ENCODE results near the gene PALMD.

The PALMD gene

GRCh38 chr1:99677416-99677815, 31.5 kb downstream of the PALMD start:
- no peak overlapping the region for H3K27ac ChIP-seq (ENCODE audit: low read length)
- no peaks in the 10 kb centered on the region for H3K36me3 ChIP-seq (ENCODE audit: control insufficient read depth, low read depth, low read length)
- no peaks in the 10 kb centered on the region for H3K4me1 ChIP-seq (ENCODE audit: control insufficient read depth, low read depth, low read length)
- H3K9me3 ChIP-seq (ENCODE audit: control insufficient read depth, low read depth, low read length) = no peaks in the 10 kb centered on the region
- no peak overlapping the region for H3K4me3 ChIP-seq (ENCODE audit: low read length)
- no peaks in the 10 kb centered on the region for H3K27me3 ChIP-seq (ENCODE audit: control insufficient read depth, insufficient read depth, low read length)
- H3K9ac ChIP-seq (ENCODE audit: low read length) = no peak overlapping the region

- no peaks in the 10 kb centered on the region for H3K36me3 ChIP-seq (ENCODE audit: control insufficient read depth, low read depth, low read length)
- no peaks in the 10 kb centered on the region for H3K9me3 ChIP-seq (ENCODE audit: control insufficient read depth, low read depth, low read length)
- H3K9ac ChIP-seq (ENCODE audit: low read length) = no peak overlapping the region
- no peak overlapping the region for H3K4me3 ChIP-seq (ENCODE audit: low read length)
- no peaks in the 10 kb centered on the region for H3K4me1 ChIP-seq (ENCODE audit: control insufficient read depth, low read depth, low read length)
- no peaks in the 10 kb centered on the region for H3K27me3 ChIP-seq (ENCODE audit: control insufficient read depth, insufficient read depth, low read length)
- no peak overlapping the region for H3K27ac ChIP-seq (ENCODE audit: low read length)
These were observed 34.4 kb downstream of the PALMD start for GRCh38 chr1:99680270-99680669.

GRCh38 chr1:99681583-99681982, 35.7 kb downstream of the PALMD start:
- Histone ChIP-seq H3K27ac (ENCODE audit: low read length) (no peak overlapping the region), H3K9me3 (ENCODE audit: control insufficient read depth, low read depth, low read length) (no peaks in the 10 kb centered on the region), H3K36me3 (ENCODE audit: control insufficient read depth, low read depth, low read length) (no peaks in the 10 kb centered on the region), H3K4me3 (ENCODE audit: low read length) (no peak overlapping the region), H3K27me3 (ENCODE audit: control insufficient read depth, insufficient read depth, low read length) (no peaks in the 10 kb centered on the region), H3K4me1 (ENCODE audit: control insufficient read depth, low read depth, low read length) (no peaks in the 10 kb centered on the region), H3K9ac (ENCODE audit: low read length) (no peak overlapping the region)

- H3K27me3 ChIP-seq (ENCODE audit: control insufficient read depth, insufficient read depth, low read length) = no peaks in the 10 kb centered on the region
- H3K36me3 ChIP-seq (ENCODE audit: control insufficient read depth, low read depth, low read length) = no peaks in the 10 kb centered on the region
- no peaks in the 10 kb centered on the region for H3K4me1 ChIP-seq (ENCODE audit: control insufficient read depth, low read depth, low read length)
- no peaks in the 10 kb centered on the region for H3K9me3 ChIP-seq (ENCODE audit: control insufficient read depth, low read depth, low read length)
- no peak overlapping the region for H3K27ac ChIP-seq (ENCODE audit: low read length)
- H3K9ac ChIP-seq (ENCODE audit: low read length) = no peak overlapping the region
- H3K4me3 ChIP-seq (ENCODE audit: low read length) = no peak overlapping the region
These were observed 36.4 kb downstream of the PALMD start for GRCh38 chr1:99682291-99682751.

- Histone ChIP-seq H3K9me3 (ENCODE audit: control insufficient read depth, low read depth, low read length) (no peaks in the 10 kb centered on the region), H3K27ac (ENCODE audit: low read length) (no peak overlapping the region), H3K4me1 (ENCODE audit: control insufficient read depth, low read depth, low read length) (no peaks in the 10 kb centered on the region), H3K9ac (ENCODE audit: low read length) (no peak overlapping the region), H3K4me3 (ENCODE audit: low read length) (no peak overlapping the region), H3K36me3 (ENCODE audit: control insufficient read depth, low read depth, low read length) (no peaks in the 10 kb centered on the region), H3K27me3 (ENCODE audit: control insufficient read depth, insufficient read depth, low read length) (no peaks in the 10 kb centered on the region)
These were observed 39.7 kb downstream of the PALMD start for GRCh38 chr1:99685516-99686180.

GRCh38 chr1:99691175-99691574, 45.3 kb downstream of the PALMD start:
- H3K4me3 ChIP-seq (ENCODE audit: low read length) = no peak overlapping the region
- no peaks in the 10 kb centered on the region for H3K4me1 ChIP-seq (ENCODE audit: control insufficient read depth, low read depth, low read length)
- H3K9me3 ChIP-seq (ENCODE audit: control insufficient read depth, low read depth, low read length) = no peaks in the 10 kb centered on the region
- H3K9ac ChIP-seq (ENCODE audit: low read length) = no peak overlapping the region
- H3K27me3 ChIP-seq (ENCODE audit: control insufficient read depth, insufficient read depth, low read length) = no peaks in the 10 kb centered on the region
- no peaks in the 10 kb centered on the region for H3K36me3 ChIP-seq (ENCODE audit: control insufficient read depth, low read depth, low read length)
- H3K27ac ChIP-seq (ENCODE audit: low read length) = no peak overlapping the region

GRCh38 chr1:99696616-99697015, 50.7 kb downstream of the PALMD start:
- no peaks in the 10 kb centered on the region for H3K36me3 ChIP-seq (ENCODE audit: control insufficient read depth, low read depth, low read length)
- no peaks in the 10 kb centered on the region for H3K4me1 ChIP-seq (ENCODE audit: control insufficient read depth, low read depth, low read length)
- H3K9ac ChIP-seq (ENCODE audit: low read length) = no peak overlapping the region
- H3K4me3 ChIP-seq (ENCODE audit: low read length) = no peak overlapping the region
- H3K27ac ChIP-seq (ENCODE audit: low read length) = no peak overlapping the region
- no peaks in the 10 kb centered on the region for H3K27me3 ChIP-seq (ENCODE audit: control insufficient read depth, insufficient read depth, low read length)
- no peaks in the 10 kb centered on the region for H3K9me3 ChIP-seq (ENCODE audit: control insufficient read depth, low read depth, low read length)

GRCh38 chr1:99697580-99697979, 51.7 kb downstream of the PALMD start:
- Histone ChIP-seq H3K27ac (ENCODE audit: low read length) (no peak overlapping the region), H3K4me3 (ENCODE audit: low read length) (no peak overlapping the region), H3K9me3 (ENCODE audit: control insufficient read depth, low read depth, low read length) (no peaks in the 10 kb centered on the region), H3K9ac (ENCODE audit: low read length) (no peak overlapping the region), H3K4me1 (ENCODE audit: control insufficient read depth, low read depth, low read length) (no peaks in the 10 kb centered on the region), H3K27me3 (ENCODE audit: control insufficient read depth, insufficient read depth, low read length) (no peaks in the 10 kb centered on the region), H3K36me3 (ENCODE audit: control insufficient read depth, low read depth, low read length) (no peaks in the 10 kb centered on the region)

- Histone ChIP-seq H3K4me1 (ENCODE audit: control insufficient read depth, low read depth, low read length) (no peaks in the 10 kb centered on the region), H3K9me3 (ENCODE audit: control insufficient read depth, low read depth, low read length) (no peaks in the 10 kb centered on the region), H3K4me3 (ENCODE audit: low read length) (no peak overlapping the region), H3K9ac (ENCODE audit: low read length) (no peak overlapping the region), H3K27ac (ENCODE audit: low read length) (no peak overlapping the region), H3K36me3 (ENCODE audit: control insufficient read depth, low read depth, low read length) (no peaks in the 10 kb centered on the region), H3K27me3 (ENCODE audit: control insufficient read depth, insufficient read depth, low read length) (no peaks in the 10 kb centered on the region)
These were observed 54.1 kb downstream of the PALMD start for GRCh38 chr1:99700020-99700419.

GRCh38 chr1:99702221-99702620, 56.3 kb downstream of the PALMD start:
- no peak overlapping the region for H3K27ac ChIP-seq (ENCODE audit: low read length)
- H3K9me3 ChIP-seq (ENCODE audit: control insufficient read depth, low read depth, low read length) = no peaks in the 10 kb centered on the region
- no peak overlapping the region for H3K9ac ChIP-seq (ENCODE audit: low read length)
- H3K36me3 ChIP-seq (ENCODE audit: control insufficient read depth, low read depth, low read length) = no peaks in the 10 kb centered on the region
- H3K27me3 ChIP-seq (ENCODE audit: control insufficient read depth, insufficient read depth, low read length) = no peaks in the 10 kb centered on the region
- no peak overlapping the region for H3K4me3 ChIP-seq (ENCODE audit: low read length)
- H3K4me1 ChIP-seq (ENCODE audit: control insufficient read depth, low read depth, low read length) = no peaks in the 10 kb centered on the region

- no peaks in the 10 kb centered on the region for H3K4me1 ChIP-seq (ENCODE audit: control insufficient read depth, low read depth, low read length)
- H3K4me3 ChIP-seq (ENCODE audit: low read length) = no peak overlapping the region
These were observed 58.5 kb downstream of the PALMD start for GRCh38 chr1:99704356-99704816.

GRCh38 chr1:99705385-99705784, 59.5 kb downstream of the PALMD start:
- Histone ChIP-seq H3K27me3 (ENCODE audit: control insufficient read depth, insufficient read depth, low read length) (no peaks in the 10 kb centered on the region), H3K4me3 (ENCODE audit: low read length) (no peak overlapping the region), H3K36me3 (ENCODE audit: control insufficient read depth, low read depth, low read length) (no peaks in the 10 kb centered on the region), H3K9ac (ENCODE audit: low read length) (no peak overlapping the region), H3K27ac (ENCODE audit: low read length) (no peak overlapping the region), H3K9me3 (ENCODE audit: control insufficient read depth, low read depth, low read length) (no peaks in the 10 kb centered on the region), H3K4me1 (ENCODE audit: control insufficient read depth, low read depth, low read length) (no peaks in the 10 kb centered on the region)

More at GRCh38 chr1:99704356-99704816, 58.5 kb downstream of the PALMD start:
- Histone ChIP-seq H3K9ac (ENCODE audit: low read length) (no peak overlapping the region), H3K9me3 (ENCODE audit: control insufficient read depth, low read depth, low read length) (no peaks in the 10 kb centered on the region), H3K27me3 (ENCODE audit: control insufficient read depth, insufficient read depth, low read length) (no peaks in the 10 kb centered on the region), H3K36me3 (ENCODE audit: control insufficient read depth, low read depth, low read length) (no peaks in the 10 kb centered on the region), H3K27ac (ENCODE audit: low read length) (no peak overlapping the region)
